Mesenchymal stem cell (in vitro differentiated cells and primary cell): ENCODE measurements around the gene CUX1. TPM values are rescaled to one million over a fixed set of nuclear protein-coding genes. Genes with fewer than 3 reads are reported as not detected.
"Not testable (repeated sequence)": the region's sequence is repeated elsewhere in the genome, so short reads cannot be mapped to it uniquely, and the experiment has no call there.

ENCODE experiments used
- DNase-seq: peaks from one replicate; pipeline ENCODE4 v3.0.0-alpha.2; 2013
- H2AFZ ChIP-seq: one replicate; pipeline ENCODE4 v1.6.1; 2013; ENCODE audit warnings: low read depth, mild to moderate bottlenecking, control low read depth, inconsistent platforms, low read length, moderate library complexity
- H2AK5ac ChIP-seq: 2 replicates; pipeline ENCODE4 v1.6.1; 2013; ENCODE audit warnings: low read length, moderate library complexity, mild to moderate bottlenecking, inconsistent platforms; ENCODE audit not compliant: severe bottlenecking
- H2BK120ac ChIP-seq: one replicate; pipeline ENCODE4 v1.6.1; 2013; ENCODE audit warnings: low read depth, mild to moderate bottlenecking, inconsistent platforms, low read length, moderate library complexity
- H2BK12ac ChIP-seq, 2 experiments: one replicate each; pipeline ENCODE4 v1.6.1; 2013; ENCODE audit warnings: inconsistent platforms in 2 of 2, low read length in 2 of 2, mild to moderate bottlenecking in 2 of 2, moderate library complexity in 2 of 2, control low read depth in 1 of 2
- H2BK15ac ChIP-seq: one replicate; pipeline ENCODE4 v1.6.1; 2013; ENCODE audit warnings: mild to moderate bottlenecking, low read depth, inconsistent platforms; ENCODE audit not compliant: poor library complexity, severe bottlenecking
- H2BK5ac ChIP-seq: 2 replicates; pipeline ENCODE4 v1.6.1; 2013; ENCODE audit warnings: low read depth, mild to moderate bottlenecking, low read length, control low read depth, inconsistent platforms; ENCODE audit not compliant: poor library complexity, severe bottlenecking
- H3K14ac ChIP-seq, 2 experiments: one replicate each; pipeline ENCODE4 v1.6.1; 2013; ENCODE audit warnings: inconsistent platforms in 2 of 2, low read length in 2 of 2, control low read depth in 1 of 2, mild to moderate bottlenecking in 1 of 2, moderate library complexity in 1 of 2
- H3K18ac ChIP-seq, 2 experiments: one replicate each; pipeline ENCODE4 v1.6.1; 2013; ENCODE audit warnings: inconsistent platforms in 2 of 2, low read length in 2 of 2, control low read depth in 1 of 2, low read depth in 1 of 2, mild to moderate bottlenecking in 1 of 2
- H3K23ac ChIP-seq, 2 experiments: one replicate each; pipeline ENCODE4 v1.6.1; 2013; ENCODE audit warnings: inconsistent platforms in 2 of 2, low read length in 2 of 2, mild to moderate bottlenecking in 2 of 2, moderate library complexity in 2 of 2, control low read depth in 1 of 2
- H3K27ac ChIP-seq: 2 replicates; pipeline ENCODE4 v1.5.1; 2013; ENCODE audit warnings: mild to moderate bottlenecking, moderate library complexity, low read length, control low read depth, inconsistent platforms; ENCODE audit not compliant: poor library complexity, severe bottlenecking
- H3K27me3 ChIP-seq, 2 experiments: 2 replicates each; pipeline versions ENCODE4 v1.6.1 to v1.7.0; 2013; ENCODE audit warnings: low read length in 2 of 2, mild to moderate bottlenecking in 2 of 2, moderate library complexity in 2 of 2, control low read depth in 1 of 2, inconsistent platforms in 1 of 2; ENCODE audit not compliant: control insufficient read depth in 1 of 2, insufficient read depth in 1 of 2
- H3K36me3 ChIP-seq, 2 experiments: 2 replicates each; pipeline versions ENCODE4 v1.6.1 to v1.7.0; 2013; ENCODE audit warnings: low read length in 2 of 2, control low read depth in 1 of 2, inconsistent platforms in 1 of 2, low read depth in 1 of 2, mild to moderate bottlenecking in 1 of 2; ENCODE audit not compliant: insufficient read depth in 2 of 2, control insufficient read depth in 1 of 2
- H3K4ac ChIP-seq, 2 experiments: one replicate each; pipeline ENCODE4 v1.6.1; 2013; ENCODE audit warnings: inconsistent platforms in 2 of 2, low read length in 2 of 2, mild to moderate bottlenecking in 2 of 2, moderate library complexity in 2 of 2, control low read depth in 1 of 2, low read depth in 1 of 2
- H3K4me1 ChIP-seq: 2 replicates; pipeline ENCODE4 v1.6.1; 2013; ENCODE audit warnings: low read depth, low read length, control low read depth; ENCODE audit not compliant: control insufficient read depth, insufficient read depth
- H3K4me2 ChIP-seq: 2 replicates; pipeline ENCODE4 v1.6.1; 2013; ENCODE audit warnings: low read length, mild to moderate bottlenecking, inconsistent platforms; ENCODE audit not compliant: poor library complexity, severe bottlenecking
- H3K4me3 ChIP-seq, 2 experiments: 2 replicates each; pipeline versions ENCODE4 v1.5.1 to v1.7.0; 2013; ENCODE audit warnings: low read length in 2 of 2, mild to moderate bottlenecking in 2 of 2, control low read depth in 1 of 2, low read depth in 1 of 2; ENCODE audit not compliant: insufficient read depth in 1 of 2
- H3K79me1 ChIP-seq: replicated peaks from 2 replicates; pipeline ENCODE4 v1.6.1; 2013; ENCODE audit warnings: mild to moderate bottlenecking, control low read depth, low read length, inconsistent platforms; ENCODE audit not compliant: poor library complexity, severe bottlenecking
- H3K9ac ChIP-seq: 2 replicates; pipeline ENCODE4 v1.7.0; 2013; ENCODE audit warnings: mild to moderate bottlenecking, low read length, moderate library complexity
- H3K9me3 ChIP-seq: 2 replicates; pipeline ENCODE4 v1.7.0; 2013; ENCODE audit warnings: mild to moderate bottlenecking, low read length; ENCODE audit not compliant: control insufficient read depth
- H4K8ac ChIP-seq: one replicate; pipeline ENCODE4 v1.6.1; 2013; ENCODE audit warnings: inconsistent platforms, mild to moderate bottlenecking, low read length, moderate library complexity
- H4K91ac ChIP-seq: one replicate; pipeline ENCODE4 v1.6.1; 2013; ENCODE audit warnings: mild to moderate bottlenecking, low read length, inconsistent platforms
- WGBS: methylation state at CpG from one replicate; pipeline ENCODE4 v1.1.7; 2013; ENCODE audit warnings: mixed read lengths; 5-methylcytosine and 5-hydroxymethylcytosine counted together
- small RNA-seq: library from polyadenylated mRNA; stranded (forward); fragments of <200 nt; extraction: miRNeasy Mini kit (QIAGEN cat#:217004); gene quantifications from one replicate; pipeline ENCODE3, GENCODE V24; 2013; ENCODE audit warnings: low read depth

CUX1 gene

GRCh38 chr7:102328863-102329262 lies 511.4 kb downstream of the CUX1 start:
- H2AFZ ChIP-seq, H2AK5ac ChIP-seq, H2BK12ac ChIP-seq, H3K14ac ChIP-seq, H3K4me3 ChIP-seq, H3K27ac ChIP-seq, H4K91ac ChIP-seq, H3K4me1 ChIP-seq, DNase-seq, H3K36me3 ChIP-seq, H3K4ac ChIP-seq, H3K79me1 ChIP-seq, H2BK5ac ChIP-seq, H2BK120ac ChIP-seq, H3K23ac ChIP-seq, H2BK15ac ChIP-seq, H3K18ac ChIP-seq, H4K8ac ChIP-seq, H3K4me2 ChIP-seq, H3K9me3 ChIP-seq, H3K9ac ChIP-seq: not testable (repeated sequence)
- WGBS: 75% methylated on average over 2 of the region's 5 CpGs
- peaks cover 0 to 61% of the 10 kb centered on the region in 2 experiments for H3K27me3 ChIP-seq

DNA sequence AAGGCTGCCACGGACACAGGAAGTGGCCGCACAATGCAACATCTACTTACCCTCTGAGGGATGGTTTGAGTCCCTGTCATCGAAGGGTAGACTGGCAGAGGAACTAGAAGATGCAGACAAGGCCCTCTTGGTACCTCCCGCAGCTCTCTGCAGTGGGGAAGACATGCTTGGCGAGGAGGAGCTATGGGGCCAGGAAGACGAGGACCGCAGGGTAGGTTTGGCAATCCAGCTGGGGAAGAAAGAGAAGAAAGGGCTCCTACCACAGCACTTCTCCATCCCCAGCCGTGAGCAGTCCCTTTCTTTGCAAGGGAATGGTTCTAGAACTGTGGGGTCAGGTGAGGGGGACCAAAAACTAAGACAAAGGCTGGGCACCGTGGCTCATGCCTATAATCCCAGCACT lies 511.9 kb downstream of the CUX1 start:
- H3K18ac ChIP-seq, H3K4ac ChIP-seq, H2AK5ac ChIP-seq, H2BK12ac ChIP-seq, H3K36me3 ChIP-seq, H3K23ac ChIP-seq, H3K9ac ChIP-seq, H3K79me1 ChIP-seq, H3K4me2 ChIP-seq, H3K4me1 ChIP-seq, H4K8ac ChIP-seq, H4K91ac ChIP-seq, H3K14ac ChIP-seq, DNase-seq, H2BK5ac ChIP-seq, H3K27ac ChIP-seq, H2BK15ac ChIP-seq, H3K9me3 ChIP-seq, H2AFZ ChIP-seq, H2BK120ac ChIP-seq, H3K4me3 ChIP-seq: not testable (repeated sequence)
- H3K27me3 ChIP-seq: peaks cover 0 to 58% of the 10 kb centered on the region in 2 experiments
- 52% methylated on average over 3 of the region's 9 CpGs for WGBS

- not testable (repeated sequence) for H3K4me2 ChIP-seq, H2AFZ ChIP-seq, H4K8ac ChIP-seq, H2BK120ac ChIP-seq, H3K9ac ChIP-seq, H2BK5ac ChIP-seq, H3K23ac ChIP-seq, DNase-seq, H3K14ac ChIP-seq, H3K4ac ChIP-seq, H2AK5ac ChIP-seq, H3K9me3 ChIP-seq, H3K36me3 ChIP-seq, H3K79me1 ChIP-seq, H3K4me1 ChIP-seq, H4K91ac ChIP-seq, H2BK12ac ChIP-seq, H3K27ac ChIP-seq, H3K18ac ChIP-seq, H2BK15ac ChIP-seq, H3K4me3 ChIP-seq
- 80% methylated on average over 7 of the region's 8 CpGs for WGBS
- peaks cover 0 to 56% of the 10 kb centered on the region in 2 experiments for H3K27me3 ChIP-seq
These were observed 513.4 kb downstream of the CUX1 start for GRCh38 chr7:102330666-102331460.

Small RNA genes lying within 50 kb of the gene (small RNA-seq; reads per million reads assigned to genes)
- not detected for gene AC005086.2
- not detected for gene AC005086.3
- not detected for gene AC005086.4
- gene AC005088.1: not detected
- not detected for gene MIR4285
- gene RF00554: not detected
